GM18505 (cell line): ENCODE data around the gene UBASH3A.
A peak's percentile ranks its signal among the peaks of the same experiment; 100 is the strongest.

Experiments used
- ATAC-seq: cut with Tn5 transposase; IDR thresholded peaks from one replicate; pipeline ENCODE4 v1.9.1; 2021; ENCODE audit not compliant: unreplicated experiment
- POLR2A ChIP-seq: IDR thresholded peaks from 4 replicates; pipeline ENCODE4 v1.6.1; 2011; ENCODE audit warnings: borderline replicate concordance; ENCODE audit not compliant: insufficient read depth, insufficient read length; ENCODE audit errors: extremely low read depth

The UBASH3A gene

DNA sequence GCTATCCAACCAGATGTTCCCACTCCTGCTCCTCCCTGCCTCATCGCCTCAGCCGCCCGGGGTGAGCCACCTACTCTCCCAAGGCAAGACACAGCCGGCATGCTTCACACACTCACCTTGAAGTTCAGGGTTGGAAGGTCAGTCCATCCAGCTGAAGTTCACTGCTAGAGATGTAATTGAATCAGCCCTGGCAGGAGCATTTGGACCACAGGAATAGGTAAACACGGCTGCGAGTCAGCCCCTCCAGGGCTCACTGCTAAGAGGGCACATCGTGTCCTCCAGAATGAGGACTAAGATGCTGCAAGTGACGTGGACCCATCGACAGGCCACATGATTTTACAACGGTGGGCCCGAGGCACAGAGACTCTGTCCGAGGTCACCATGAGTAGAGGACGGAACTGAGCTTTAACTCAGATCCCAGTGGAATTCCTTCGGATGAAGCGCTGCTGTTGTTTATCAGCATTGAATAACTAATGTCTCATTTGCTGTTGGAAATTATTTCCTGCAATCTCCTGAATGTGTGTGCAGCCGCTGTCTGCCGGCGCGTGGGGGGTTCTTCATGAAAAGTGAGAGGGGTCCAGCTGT lies 50.4 kb downstream of the UBASH3A start:
- TF ChIP-seq POLR2A: no peak
- ATAC-seq: no peak

DNA sequence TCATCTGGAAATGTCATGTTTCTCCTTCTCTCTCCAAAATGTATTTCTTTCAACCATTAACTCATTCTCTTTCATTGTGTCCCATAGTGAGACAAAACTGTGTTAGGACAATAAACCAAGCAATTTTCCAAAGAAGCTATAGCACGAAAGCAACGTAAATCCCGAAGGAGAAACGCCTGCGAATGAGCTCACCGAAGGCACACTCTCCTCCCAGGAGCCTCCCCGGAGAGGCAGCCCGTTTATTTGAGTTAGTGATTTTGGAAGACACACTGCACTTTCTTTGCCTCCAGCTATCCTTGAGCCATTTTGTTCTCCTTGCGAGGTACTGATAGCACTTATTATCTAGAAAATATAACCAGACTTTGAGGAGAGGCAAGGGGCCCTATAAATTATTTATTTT lies 51.1 kb downstream of the UBASH3A start:
- no peak for ATAC-seq
- TF ChIP-seq POLR2A: no peak

- TF ChIP-seq POLR2A: no peak
- ATAC-seq: no peak
Observed at GRCh38 chr21:42455196-42455595, 51.5 kb downstream of the UBASH3A start.

DNA sequence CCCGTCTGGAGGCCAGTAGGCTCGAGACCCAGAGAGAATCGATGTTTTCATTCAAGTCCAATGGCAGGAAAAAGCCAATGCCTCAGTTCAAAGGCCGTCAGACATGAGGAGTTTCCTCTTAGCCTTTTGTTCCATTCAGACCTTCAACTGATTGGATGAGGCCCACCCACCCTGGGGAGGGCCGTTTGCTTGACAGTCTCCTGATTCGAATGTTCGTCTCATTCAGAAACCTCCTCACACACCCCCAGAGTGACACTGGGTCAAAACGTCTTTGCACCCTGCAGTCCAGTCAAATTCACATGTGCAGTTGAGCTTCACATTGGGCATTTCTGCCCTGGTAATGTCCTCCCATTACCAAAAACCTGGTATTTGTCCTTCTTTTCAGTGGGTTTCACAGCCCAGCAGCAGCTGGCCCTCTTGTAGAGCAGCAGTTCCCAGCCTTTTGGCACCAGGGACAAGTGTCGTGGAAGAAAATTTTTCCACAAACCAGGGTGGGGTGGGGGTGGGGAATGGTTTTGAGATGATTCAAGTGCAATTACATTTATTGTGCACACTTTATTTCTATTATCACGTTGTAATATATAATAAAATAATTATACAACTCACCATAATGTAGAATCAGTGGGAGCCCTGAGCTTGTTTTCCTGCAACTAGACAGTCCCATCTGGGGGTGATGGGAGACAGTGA lies 52.2 kb downstream of the UBASH3A start:
- no peak for ATAC-seq
- no peak for TF ChIP-seq POLR2A

- no peak for ATAC-seq
- no peak for TF ChIP-seq POLR2A
Observed at GRCh38 chr21:42456457-42456856, 52.8 kb downstream of the UBASH3A start.

GRCh38 chr21:42459082-42459460 lies 55.4 kb downstream of the UBASH3A start:
- TF ChIP-seq POLR2A: no peak
- no peak for ATAC-seq

DNA sequence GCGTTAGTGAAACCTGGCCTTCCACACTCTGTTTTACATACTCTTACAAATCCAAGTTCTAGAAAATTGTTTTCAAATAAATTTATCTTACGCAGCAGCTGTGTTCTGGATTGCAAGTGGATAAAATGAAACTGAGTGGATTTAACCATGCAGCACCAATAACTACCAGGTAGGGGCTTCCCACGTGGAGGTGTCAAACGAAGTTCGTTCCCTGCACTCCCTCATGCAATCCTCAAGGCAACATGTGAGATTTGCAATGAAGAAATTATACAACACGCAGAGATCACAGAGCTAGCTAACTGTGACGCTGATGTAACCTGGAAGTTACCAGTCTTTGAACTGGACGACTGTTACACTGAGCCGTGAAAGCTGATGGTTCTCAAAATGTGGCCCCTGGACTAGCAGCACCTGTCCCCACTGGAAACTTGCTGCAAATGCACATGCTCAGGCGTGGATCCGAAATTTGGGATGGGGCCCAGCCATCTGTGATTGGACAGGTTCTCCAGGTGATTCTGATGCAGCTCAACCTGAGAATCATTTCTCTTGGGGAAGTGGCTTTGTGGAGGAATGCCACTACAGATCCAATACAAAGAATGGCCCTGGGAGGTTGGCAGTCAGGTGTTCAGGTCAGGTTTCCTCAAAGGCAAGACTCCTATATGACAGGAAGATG lies 56.0 kb downstream of the UBASH3A start:
- TF ChIP-seq POLR2A: no peak
- ATAC-seq: no peak

- TF ChIP-seq POLR2A: no peak
- peak; percentile 54 for ATAC-seq
Observed at GRCh38 chr21:42460391-42461184, 56.9 kb downstream of the UBASH3A start.

GRCh38 chr21:42461185-42461520 lies 57.5 kb downstream of the UBASH3A start:
- no peak for TF ChIP-seq POLR2A

DNA sequence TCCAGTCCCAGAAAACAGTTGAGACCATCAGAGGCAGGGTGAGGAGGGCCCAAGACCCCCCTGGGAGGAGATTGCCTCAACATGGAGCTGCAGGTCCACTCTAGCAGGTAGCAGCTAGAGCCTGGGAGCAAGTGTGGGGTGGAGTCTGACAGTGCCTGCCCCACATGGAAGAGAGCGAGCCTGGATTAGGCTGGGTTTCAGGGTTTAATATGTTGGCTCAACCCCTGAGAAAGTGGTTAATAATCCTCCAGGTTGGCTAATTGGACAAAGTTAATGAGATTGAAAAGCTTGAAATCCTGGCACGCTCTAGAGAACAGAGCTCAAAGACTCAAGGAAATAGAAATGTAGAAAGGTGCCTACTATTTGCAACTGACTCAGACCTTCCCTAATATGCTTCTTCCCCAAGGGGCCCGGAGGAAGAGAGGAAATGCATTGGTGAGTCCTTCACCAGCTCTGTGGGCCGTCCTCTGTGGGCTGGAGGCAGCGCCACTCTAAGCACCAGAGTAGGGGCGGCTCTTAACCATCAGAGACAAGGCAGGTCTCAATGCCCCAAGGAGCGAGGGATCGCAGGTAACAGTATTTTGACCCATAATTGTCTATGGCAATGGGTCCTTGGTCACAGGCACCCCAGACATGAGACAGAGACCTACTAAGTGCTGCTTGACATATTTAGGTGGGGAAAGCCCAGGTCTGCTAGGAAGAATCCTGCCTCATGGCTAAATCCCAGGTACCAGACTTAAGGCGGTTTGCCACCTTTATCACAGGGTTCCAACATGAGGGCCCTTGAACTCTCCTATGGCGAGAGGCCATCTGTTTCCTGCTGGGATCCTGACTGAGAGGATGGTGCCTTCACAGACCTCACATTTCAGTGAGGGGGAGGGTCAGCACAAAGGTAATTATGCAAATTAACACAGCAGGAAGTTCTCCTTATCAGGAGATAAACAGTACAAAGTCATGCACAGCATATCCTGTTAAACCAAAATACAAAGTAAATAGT lies 58.5 kb downstream of the UBASH3A start:
- no peak for TF ChIP-seq POLR2A
- no peak for ATAC-seq

More at GRCh38 chr21:42461185-42461520, 57.5 kb downstream of the UBASH3A start:
- ATAC-seq: no peak

DNA sequence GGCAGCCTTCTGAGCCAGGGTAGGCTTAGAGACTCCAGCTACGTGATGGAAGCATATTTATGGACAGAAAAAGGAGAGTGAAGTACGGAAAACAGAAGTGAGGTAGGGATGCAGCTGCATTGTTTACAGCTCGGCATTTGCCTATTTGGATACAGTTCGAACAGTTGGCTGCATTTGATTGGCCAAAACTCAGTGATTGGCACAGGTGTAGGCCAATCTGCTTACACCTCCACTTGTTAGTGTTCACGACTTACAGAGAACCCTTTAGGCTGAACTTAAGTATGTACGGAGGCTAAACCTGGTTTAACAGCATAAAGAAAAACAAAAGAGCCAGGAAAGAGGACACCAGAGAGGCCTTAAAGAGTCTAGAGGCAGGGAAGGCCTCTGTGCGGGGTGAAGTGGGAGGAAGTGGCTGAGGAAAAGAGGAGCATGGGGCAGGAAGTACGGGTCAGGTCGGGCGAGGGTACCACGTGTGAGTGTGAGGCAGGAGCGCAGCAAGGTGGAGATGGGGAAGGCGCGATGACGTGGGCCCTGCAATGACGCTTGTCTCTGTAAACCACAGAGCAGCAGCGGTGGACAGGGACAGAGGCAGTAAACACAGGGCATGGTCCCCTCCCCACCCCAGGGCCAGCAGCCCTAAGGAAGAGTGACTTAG lies 60.3 kb downstream of the UBASH3A start:
- TF ChIP-seq POLR2A: no peak
- no peak for ATAC-seq
